IPS-18c (cell line): Measurements from ENCODE around the gene EFNA3.

Experiments
- H3K4me3 ChIP-seq: 2 replicates; pipeline ENCODE4 v1.7.0; 2013; ENCODE audit warnings: low read depth, mild to moderate bottlenecking, low read length, moderate library complexity; ENCODE audit not compliant: insufficient read depth
- H3K9me3 ChIP-seq: one replicate; pipeline ENCODE4 v1.6.1; 2013; ENCODE audit warnings: mild to moderate bottlenecking, low read length, moderate library complexity; ENCODE audit not compliant: control insufficient read depth, insufficient read depth

Gene EFNA3

DNA sequence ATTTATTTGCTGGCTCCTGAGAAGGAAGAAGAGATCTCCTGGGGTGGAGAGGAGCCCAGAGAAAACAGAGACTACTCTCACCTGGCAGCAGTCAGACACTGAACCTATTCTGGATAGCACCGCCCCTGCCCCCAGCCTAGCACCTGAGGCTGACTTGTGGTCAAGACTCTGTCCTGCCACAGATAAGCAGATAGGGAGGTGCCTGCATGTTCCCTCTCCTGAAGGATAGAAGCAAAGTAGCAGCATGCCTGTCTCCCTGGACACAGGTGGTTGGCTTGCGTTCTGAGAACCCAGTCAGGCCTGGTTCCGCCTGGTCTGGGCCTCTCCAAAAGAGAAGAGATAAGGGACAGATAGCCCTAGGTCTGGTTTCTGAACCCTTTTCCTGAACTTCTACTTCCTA, 1.3 kb upstream of the EFNA3 start:
- H3K4me3 ChIP-seq: no peak overlapping the region

DNA sequence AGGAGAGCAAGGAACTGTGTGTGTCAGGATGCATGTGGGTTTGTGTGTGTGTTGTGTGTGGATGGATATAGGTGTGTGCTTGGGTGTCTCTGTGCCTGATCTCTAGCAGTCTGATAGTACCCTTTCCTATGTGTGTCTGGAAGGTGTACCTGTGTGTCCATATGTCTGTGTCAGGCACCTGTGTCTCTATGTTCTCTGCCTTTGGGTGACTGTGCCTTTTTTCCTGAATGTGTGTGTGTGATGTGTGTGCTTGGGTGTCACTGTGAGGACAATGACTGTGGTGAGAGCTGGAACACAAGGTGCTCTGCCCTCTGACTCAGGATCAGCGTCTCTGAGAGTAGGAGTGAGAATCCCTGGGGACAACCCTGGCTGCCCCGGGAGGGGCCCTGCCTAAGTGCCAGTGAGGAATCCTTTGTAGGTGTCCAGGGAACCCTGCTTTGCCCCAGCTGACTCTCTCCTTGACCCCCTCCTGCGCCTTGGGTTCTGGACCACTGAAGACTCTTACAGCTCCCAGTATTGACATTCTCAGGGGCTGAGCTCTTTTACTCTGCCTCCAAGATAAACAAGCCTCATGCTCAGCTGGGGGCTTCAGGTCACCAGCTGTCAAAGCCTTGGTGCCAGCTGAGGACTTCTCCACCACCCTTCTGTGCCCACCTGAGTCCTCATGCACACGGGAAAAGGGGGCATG, 735 bp upstream of the EFNA3 start:
- H3K4me3 ChIP-seq: peak overlapping the region; percentile 70; the same call in 1 of the 2 replicates
- no peaks in the 10 kb centered on the region for H3K9me3 ChIP-seq

More for the DNA sequence above, 1.3 kb upstream of the EFNA3 start:
- no peaks in the 10 kb centered on the region for H3K9me3 ChIP-seq

DNA sequence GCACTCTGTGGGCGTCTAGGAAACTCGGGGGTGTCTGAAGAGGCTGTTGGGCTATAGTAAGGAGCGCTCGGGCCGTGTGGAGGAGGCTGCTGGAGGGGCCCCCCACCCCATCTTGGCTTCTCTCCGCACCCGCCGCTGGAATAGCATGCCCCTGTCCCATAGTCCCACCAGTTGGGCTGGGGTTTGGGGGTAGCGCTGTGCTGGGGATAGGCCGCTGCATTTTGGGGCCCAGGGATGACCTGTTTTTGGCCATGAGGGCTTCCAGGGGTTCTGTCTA, 511 bp downstream of the EFNA3 start:
- peak overlapping the region; percentile 70 for H3K4me3 ChIP-seq

DNA sequence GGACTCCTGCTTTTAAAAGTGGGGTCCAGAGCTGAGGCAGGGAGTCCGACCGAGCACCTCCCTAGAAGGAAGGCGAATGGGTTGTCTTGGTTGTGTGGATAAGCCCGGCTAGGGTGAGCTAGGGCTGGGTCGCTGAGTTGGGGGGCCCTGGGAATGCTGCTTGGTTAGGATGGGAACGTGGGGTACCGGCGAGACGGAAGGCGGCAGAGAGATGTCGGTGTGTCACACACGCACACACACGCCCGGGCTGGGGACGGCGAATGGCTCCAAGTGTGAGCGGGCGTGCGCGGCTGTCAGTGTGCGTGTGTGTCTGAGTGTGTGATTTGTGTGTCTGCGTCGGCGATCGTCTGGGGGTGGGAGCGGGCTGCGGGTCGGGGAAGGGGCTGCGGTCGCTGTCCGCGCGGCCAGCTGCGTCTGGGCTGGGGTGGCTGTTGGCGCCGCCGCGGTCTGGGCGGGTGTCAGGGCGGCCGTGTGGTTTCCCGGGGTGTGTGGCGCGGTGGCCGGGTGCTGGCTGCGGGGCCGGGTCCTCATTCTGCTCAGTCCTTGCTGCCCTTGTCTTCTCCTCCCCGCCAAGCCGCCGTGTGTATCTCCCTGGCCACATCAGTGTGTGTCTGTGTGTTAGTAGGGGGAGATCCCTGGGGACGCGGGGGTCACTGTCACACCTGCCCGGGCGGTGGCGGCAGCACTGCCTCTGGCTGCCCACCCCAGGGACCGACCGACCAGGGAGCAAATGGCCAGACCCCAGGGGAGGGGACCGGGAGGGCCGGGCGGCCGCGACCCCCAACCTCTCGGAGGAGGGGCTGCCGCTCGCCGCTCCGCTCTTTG, 1.1 kb downstream of the EFNA3 start:
- H3K4me3 ChIP-seq: peak overlapping the region; percentile 70
- no peaks in the 10 kb centered on the region for H3K9me3 ChIP-seq

More for the DNA sequence above, 511 bp downstream of the EFNA3 start:
- H3K9me3 ChIP-seq: no peaks in the 10 kb centered on the region

DNA sequence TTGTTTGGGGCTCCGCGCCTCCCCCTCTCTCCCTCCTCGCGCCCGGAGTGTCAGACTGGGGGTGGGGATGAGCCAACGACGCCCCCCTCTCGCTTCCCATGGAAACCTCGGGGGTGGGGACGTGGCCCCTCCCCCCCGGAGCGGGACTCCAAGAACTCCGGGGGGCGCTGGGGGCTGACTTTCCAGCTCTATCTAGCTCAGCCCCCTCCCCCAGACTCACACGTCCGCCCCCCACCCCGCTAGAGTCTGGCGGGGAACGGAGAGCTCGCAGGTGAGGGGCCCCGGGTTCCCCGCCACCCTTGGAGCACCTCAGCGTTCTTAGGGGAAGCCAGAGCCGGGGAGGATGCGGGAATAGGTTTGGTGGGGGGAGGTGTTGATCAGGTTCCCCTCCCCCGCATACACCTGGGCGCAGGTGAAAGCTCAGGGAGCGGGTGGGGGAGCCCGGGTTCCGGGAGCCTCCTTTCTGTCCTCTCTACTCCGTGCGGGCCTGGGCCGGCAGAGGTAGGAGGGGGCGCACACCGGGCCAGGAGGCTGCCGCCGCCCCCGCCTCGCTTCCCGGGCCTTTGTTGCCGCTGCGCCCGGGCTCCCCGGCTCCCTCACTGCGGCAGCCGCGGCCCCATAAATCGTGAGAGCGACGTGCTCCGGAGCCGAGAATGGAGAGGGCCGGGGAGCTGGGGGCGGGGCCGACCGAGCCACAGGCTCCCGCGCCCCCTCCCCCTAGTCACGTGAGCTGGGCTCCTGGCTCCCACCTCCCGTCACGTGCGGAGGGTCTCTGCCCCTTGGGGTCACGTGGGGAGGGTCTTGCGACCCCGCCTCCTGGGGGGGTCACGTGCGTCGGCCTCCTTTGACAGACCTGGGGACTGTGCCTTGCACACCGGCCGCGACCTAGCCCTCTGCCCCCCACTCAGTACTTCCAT, 1.9 kb downstream of the EFNA3 start:
- Histone ChIP-seq H3K4me3 (peak overlapping the region; percentile 70), H3K9me3 (no peaks in the 10 kb centered on the region)

DNA sequence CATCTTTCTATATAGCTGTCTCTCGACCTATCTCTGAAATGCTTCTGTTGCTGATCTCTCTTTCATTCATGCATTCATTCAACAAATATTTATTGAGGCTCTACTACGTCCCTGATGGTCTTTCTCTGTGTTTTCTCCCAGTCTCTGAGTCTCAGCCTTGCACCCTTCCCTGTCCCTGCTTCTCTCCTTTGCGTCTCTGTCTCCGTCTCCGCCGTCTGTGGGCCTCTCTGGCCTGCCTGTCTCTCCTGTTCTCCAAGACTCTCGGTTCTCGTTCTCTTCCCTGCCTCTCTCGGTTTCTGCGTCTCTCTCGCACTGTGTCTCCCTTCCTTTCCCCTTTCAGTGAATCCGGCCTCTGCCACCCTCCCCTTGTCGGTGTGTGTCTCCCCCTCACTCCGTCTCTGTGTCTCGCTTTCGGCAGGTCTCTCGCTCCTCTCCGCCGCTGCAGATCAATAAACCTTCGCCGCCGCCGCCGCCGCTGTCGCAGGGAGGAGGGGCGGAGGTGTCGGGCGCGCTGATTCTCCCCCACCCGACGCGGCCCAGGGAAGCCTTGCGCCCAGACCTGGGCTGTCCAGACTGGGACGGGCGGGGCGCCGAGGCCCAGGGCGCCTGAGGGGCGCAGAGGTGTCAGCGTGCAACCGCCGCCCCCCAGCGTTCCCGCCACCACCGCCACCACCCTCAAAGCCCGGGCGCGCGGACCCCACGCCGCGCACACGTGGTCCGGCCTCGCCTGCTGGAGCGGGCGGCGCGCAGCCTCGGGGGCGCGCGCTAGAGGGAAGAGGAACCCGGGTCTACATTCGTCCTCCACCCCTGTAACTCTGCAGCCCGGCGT, 3.0 kb downstream of the EFNA3 start:
- H3K4me3 ChIP-seq: peak overlapping the region; percentile 20; the same call in 1 of the 2 replicates

DNA sequence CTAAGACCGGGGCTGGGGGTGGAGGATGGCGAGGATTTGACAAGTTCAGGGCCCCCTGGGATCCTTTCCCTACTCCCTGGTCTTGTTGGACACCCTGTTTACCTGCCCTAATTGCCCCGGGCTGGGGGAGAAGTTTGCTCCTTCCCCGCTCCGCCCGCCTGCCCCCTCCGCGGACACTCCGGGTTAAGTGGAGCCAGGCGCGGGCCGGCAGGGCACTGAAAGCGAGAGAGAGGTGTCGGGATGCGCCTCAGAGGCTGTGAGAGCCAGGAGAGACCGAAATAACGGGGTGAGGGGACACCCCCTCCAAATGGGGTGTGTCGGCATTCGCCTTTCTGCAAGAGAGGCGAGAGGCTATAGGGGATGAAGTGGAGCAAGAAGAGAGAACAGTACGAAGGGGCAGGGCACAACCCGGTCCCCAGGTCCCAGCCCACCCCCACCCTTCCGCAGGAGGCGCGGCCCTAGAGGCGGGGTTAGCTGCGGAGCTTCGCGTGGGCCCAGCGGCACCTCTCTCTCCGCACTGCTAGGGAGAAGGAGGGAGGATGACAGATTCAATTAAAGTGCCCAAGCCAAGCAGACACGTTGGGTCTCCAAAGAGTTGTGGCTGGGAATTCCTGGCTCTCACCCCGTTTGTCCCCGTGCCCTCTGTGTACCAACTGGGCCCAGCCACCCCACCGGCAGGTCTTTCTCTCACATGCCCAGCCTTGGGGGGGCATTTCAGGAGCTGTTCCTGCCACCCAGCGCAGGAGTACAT, 3.8 kb downstream of the EFNA3 start:
- H3K9me3 ChIP-seq: no peaks in the 10 kb centered on the region
- peak overlapping the region; percentile 15; the same call in 1 of the 2 replicates for H3K4me3 ChIP-seq

More for the DNA sequence above, 3.0 kb downstream of the EFNA3 start:
- no peaks in the 10 kb centered on the region for H3K9me3 ChIP-seq

DNA sequence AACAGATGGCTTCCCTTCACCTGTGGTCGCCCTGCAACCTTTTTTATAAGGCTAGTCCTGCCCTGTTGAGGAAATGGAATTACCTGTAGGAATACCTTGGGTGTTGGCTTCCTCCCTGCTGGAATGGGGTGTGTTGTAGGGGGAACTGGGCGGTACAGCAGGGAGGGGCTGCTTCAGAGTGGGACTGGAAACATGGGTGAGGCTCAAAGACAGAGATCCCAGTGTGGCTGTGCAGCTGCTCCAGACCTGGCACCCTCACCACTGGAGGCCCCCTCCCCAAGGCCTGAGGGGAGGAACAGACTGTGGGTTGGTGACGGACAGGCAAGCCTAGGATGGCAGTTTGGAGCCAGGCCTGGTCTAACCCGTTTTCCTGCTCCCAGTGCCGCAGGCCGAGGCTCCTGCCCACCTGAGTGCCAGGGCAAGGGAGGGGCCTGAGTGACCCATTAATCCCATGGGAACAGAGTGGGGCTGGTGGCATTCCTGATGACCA, 4.5 kb downstream of the EFNA3 start:
- no peaks in the 10 kb centered on the region for H3K9me3 ChIP-seq
- no peak overlapping the region for H3K4me3 ChIP-seq

DNA sequence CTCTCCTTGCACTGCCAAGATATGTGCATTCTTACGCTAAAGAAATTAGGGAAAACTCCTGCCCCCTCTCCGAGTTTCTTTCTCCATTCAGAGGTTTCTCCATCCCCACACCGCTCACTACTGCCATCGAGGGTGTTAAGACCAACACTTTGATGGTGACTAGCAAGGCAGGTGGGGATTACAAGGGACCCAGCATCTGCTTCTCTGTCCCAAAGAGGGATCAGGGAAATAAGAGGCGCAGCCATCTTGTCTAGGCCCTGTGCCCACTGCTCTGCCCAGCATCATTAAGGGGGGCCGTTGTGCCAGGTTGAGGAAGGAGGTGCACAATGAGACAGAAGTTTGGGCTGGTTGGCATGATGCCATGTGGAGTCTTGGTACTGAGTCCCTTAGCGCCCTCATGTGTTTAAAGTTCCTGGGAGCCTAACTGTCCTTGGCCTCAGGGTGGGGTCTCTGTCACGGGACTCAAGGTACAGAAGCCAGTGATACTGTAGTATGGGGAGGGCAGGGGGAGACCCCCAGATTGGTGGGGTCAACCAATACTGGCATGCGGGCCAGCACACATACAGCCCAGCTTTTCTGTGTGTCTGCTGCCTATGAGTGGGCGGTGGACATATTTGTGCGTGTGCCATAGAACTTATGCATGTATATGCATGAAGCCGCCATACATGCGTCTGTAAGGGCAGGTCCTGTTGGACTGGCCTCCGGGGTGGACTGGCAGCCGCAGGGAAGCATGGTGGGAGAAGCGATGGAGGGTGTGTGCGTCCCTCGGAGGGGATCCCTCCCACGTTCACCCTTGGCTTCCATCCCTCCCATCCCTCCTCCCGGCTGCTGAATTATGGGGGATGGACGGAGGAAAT, 5.5 kb downstream of the EFNA3 start:
- H3K4me3 ChIP-seq: peak overlapping the region; percentile 50
- H3K9me3 ChIP-seq: no peaks in the 10 kb centered on the region

DNA sequence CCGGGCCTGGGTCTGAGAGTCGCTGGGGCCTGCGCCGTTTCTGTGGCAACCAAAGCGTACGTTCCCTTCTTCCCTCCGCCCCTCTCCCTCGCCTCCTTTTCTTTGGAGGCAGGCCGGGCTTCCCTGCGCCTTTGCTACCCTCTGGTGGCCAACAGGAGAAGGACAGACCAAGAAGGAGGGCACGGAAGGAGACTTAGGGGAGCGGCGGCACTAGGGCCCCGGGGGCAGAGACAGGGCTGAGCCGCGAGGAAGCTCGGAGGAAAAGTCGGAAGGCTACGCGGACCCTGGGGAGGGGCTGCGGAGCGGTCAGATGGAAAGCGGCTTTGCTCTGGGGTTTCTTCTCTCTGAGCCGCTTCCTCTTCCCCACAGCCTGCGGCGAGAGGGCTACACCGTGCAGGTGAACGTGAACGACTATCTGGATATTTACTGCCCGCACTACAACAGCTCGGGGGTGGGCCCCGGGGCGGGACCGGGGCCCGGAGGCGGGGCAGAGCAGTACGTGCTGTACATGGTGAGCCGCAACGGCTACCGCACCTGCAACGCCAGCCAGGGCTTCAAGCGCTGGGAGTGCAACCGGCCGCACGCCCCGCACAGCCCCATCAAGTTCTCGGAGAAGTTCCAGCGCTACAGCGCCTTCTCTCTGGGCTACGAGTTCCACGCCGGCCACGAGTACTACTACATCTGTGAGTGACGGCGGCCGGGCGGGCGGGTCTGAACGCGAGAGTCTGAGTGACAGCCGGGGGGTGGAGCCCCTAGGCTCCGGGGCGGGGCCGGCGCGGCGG, 6.3 kb downstream of the EFNA3 start:
- no peaks in the 10 kb centered on the region for H3K9me3 ChIP-seq
- peak overlapping the region; percentile 96 for H3K4me3 ChIP-seq

DNA sequence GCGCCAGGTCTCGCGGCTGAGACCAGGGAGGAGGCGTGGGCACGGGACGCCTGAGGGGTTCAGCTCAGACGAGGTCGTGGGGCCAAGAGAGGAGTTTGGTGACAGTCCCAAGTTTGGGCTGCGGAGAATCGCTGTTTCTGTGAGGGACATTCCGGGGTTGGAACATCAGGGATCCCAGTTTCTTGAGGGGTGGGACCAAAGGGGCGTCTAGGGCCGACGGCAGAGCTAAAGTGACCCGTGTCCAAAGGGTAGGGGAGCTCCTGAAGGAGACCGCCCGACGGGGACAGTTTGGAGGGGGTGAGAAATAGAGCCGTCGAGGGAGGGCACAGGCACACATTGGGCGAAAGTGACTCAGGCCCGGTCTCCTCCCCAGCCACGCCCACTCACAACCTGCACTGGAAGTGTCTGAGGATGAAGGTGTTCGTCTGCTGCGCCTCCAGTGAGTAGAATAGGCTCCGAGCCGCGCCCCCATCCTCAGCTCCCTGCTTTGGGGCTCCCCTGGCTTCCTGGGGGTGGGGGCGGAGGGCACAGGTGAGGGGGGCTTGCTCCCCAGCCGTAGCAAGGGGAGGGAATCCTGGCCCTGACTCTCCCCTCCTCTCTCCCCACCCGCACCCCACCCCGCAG, 7.0 kb downstream of the EFNA3 start:
- peak overlapping the region; percentile 96 for H3K4me3 ChIP-seq
- no peaks in the 10 kb centered on the region for H3K9me3 ChIP-seq

DNA sequence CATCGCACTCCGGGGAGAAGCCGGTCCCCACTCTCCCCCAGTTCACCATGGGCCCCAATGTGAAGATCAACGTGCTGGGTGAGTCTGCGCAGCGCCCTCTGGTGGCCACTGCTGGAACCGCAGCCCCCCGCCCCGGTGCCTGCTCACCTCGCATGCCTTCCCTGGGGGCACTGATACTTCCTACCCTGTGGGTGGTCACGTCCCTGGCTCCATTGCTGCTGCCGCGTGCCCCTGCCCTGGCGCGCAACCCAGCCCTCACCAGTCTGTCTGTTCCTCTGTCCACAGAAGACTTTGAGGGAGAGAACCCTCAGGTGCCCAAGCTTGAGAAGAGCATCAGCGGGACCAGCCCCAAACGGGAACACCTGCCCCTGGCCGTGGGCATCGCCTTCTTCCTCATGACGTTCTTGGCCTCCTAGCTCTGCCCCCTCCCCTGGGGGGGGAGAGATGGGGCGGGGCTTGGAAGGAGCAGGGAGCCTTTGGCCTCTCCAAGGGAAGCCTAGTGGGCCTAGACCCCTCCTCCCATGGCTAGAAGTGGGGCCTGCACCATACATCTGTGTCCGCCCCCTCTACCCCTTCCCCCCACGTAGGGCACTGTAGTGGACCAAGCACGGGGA, 7.6 kb downstream of the EFNA3 start:
- peak overlapping the region; percentile 96; the same call in 1 of the 2 replicates for H3K4me3 ChIP-seq
- H3K9me3 ChIP-seq: no peaks in the 10 kb centered on the region

DNA sequence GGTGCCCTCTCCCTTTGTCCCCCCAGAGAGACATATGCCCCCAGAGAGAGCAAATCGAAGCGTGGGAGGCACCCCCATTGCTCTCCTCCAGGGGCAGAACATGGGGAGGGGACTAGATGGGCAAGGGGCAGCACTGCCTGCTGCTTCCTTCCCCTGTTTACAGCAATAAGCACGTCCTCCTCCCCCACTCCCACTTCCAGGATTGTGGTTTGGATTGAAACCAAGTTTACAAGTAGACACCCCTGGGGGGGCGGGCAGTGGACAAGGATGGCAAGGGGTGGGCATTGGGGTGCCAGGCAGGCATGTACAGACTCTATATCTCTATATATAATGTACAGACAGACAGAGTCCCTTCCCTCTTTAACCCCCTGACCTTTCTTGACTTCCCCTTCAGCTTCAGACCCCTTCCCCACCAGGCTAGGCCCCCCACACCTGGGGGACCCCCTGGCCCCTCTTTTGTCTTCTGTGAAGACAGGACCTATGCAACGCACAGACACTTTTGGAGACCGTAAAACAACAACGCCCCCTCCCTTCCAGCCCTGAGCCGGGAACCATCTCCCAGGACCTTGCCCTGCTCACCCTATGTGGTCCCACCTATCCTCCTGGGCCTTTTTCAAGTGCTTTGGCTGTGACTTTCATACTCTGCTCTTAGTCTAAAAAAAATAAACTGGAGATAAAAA, 8.4 kb downstream of the EFNA3 start:
- H3K9me3 ChIP-seq: no peaks in the 10 kb centered on the region
- no peak overlapping the region for H3K4me3 ChIP-seq
